Keratinocyte (primary cell): Measurements from ENCODE around the gene GATA1. TPM values are rescaled to one million over a fixed set of nuclear protein-coding genes. Genes with fewer than 3 reads are reported as not detected.

Source experiments
- DNase-seq: peaks from one replicate; pipeline ENCODE4 v3.0.0-alpha.2; 2011; ENCODE audit warnings: low read depth, missing footprints, low spot score
- FAIRE-seq: peaks from 2 replicates; lab custom pipeline; 2011; peaks lifted over from hg19 to GRCh38; lab: Jason Lieb, UNC
- H2AFZ ChIP-seq: 2 replicates; pipeline ENCODE4 v1.6.0; 2012; ENCODE audit warnings: low read length, control low read depth, inconsistent platforms; ENCODE audit not compliant: control insufficient read depth
- H3K27ac ChIP-seq: 2 replicates; pipeline ENCODE4 v1.5.1; 2011; ENCODE audit warnings: low read length; ENCODE audit not compliant: control insufficient read depth, insufficient read depth
- H3K27me3 ChIP-seq: 3 replicates; pipeline ENCODE4 v1.6.0; 2011; ENCODE audit warnings: low read length; ENCODE audit not compliant: control insufficient read depth, insufficient read depth; ENCODE audit errors: extremely low read depth
- H3K36me3 ChIP-seq, 2 experiments: 2 replicates in 1 of 2; 3 replicates in 1 of 2; pipeline ENCODE4 v1.5.1; 2011; ENCODE audit warnings: low read length in 2 of 2, mild to moderate bottlenecking in 1 of 2; ENCODE audit not compliant: control insufficient read depth in 2 of 2, insufficient read depth in 2 of 2; ENCODE audit errors: extremely low read depth in 1 of 2
- H3K4me1 ChIP-seq: 3 replicates; pipeline ENCODE4 v1.5.1; 2011; ENCODE audit warnings: low read length; ENCODE audit not compliant: control insufficient read depth, insufficient read depth; ENCODE audit errors: extremely low read depth
- H3K4me2 ChIP-seq: 3 replicates; pipeline ENCODE4 v1.6.0; 2011; ENCODE audit warnings: low read depth, low read length; ENCODE audit not compliant: control insufficient read depth, insufficient read depth; ENCODE audit errors: extremely low read depth
- H3K4me3 ChIP-seq, 3 experiments: fragments of 200-600 bp in 1 of 3; sonication (generic) in 1 of 3; 2 replicates in 2 of 3; 3 replicates in 1 of 3; pipeline ENCODE4 v1.5.1; 2011 to 2016; ENCODE audit warnings: low read length in 3 of 3, mild to moderate bottlenecking in 3 of 3, control low read depth in 2 of 3, inconsistent platforms in 1 of 3, low read depth in 1 of 3, mixed read lengths in 1 of 3, mixed run types in 1 of 3, moderate library complexity in 1 of 3; ENCODE audit not compliant: control insufficient read depth in 2 of 3, insufficient read depth in 2 of 3; ENCODE audit errors: extremely low read depth in 1 of 3
- H3K79me2 ChIP-seq: 2 replicates; pipeline ENCODE4 v1.6.0; 2012; ENCODE audit warnings: low read length; ENCODE audit not compliant: control insufficient read depth, insufficient read depth
- H3K9ac ChIP-seq: 3 replicates; pipeline ENCODE4 v1.6.0; 2011; ENCODE audit warnings: low read length; ENCODE audit not compliant: control insufficient read depth, insufficient read depth; ENCODE audit errors: extremely low read depth
- H3K9me1 ChIP-seq: 3 replicates; pipeline ENCODE4 v1.6.0; 2011; ENCODE audit warnings: low read length; ENCODE audit not compliant: control insufficient read depth, insufficient read depth; ENCODE audit errors: extremely low read depth
- H3K9me3 ChIP-seq: 2 replicates; pipeline ENCODE4 v1.5.1; 2012; ENCODE audit warnings: low read depth, low read length; ENCODE audit not compliant: control insufficient read depth
- H4K20me1 ChIP-seq: 3 replicates; pipeline ENCODE4 v1.6.0; 2011; ENCODE audit warnings: low read length; ENCODE audit not compliant: control insufficient read depth, insufficient read depth; ENCODE audit errors: extremely low read depth
- CTCF ChIP-seq, 3 experiments: IDR thresholded peaks in 1 of 3; conservative IDR thresholded peaks in 1 of 3; optimal IDR thresholded peaks in 1 of 3; 2 replicates in 2 of 3; 3 replicates in 1 of 3; pipeline versions ENCODE3 to v1.5.1; 2011; ENCODE audit warnings: low read length in 3 of 3, mild to moderate bottlenecking in 3 of 3, moderate library complexity in 2 of 3, control low read depth in 1 of 3, inconsistent platforms in 1 of 3; ENCODE audit not compliant: insufficient read depth in 2 of 3; ENCODE audit errors: extremely low read depth in 1 of 3
- EZH2 ChIP-seq: IDR thresholded peaks from one replicate; pipeline ENCODE4 v1.6.1; 2012; ENCODE audit warnings: inconsistent platforms, mild to moderate bottlenecking, low read length, moderate library complexity
- dilution Hi-C: fragments of 300-500 bp; cut with MboI; formaldehyde crosslinking; loops from one replicate; pipeline ENCODE4 v1.7.0; 2020; ENCODE audit warnings: low sequenced_read_pairs; ENCODE audit not compliant: extremely low pct_ligation_motif_present
- polyA plus RNA-seq, 5 experiments: library from polyadenylated mRNA; depleted of rRNA in 3 of 5; stranded (reverse) in 3 of 5; stranded (forward) in 1 of 5; unstranded in 1 of 5; fragments of >200 nt; gene quantifications; 1 replicate in 1 of 5; 2 replicates in 3 of 5; 3 replicates in 1 of 5; pipeline versions ENCODE4 v1.2.1 to v1.2.3, GENCODE V29; 2011 to 2012; ENCODE audit warnings: missing spikeins in 2 of 5, low read depth in 1 of 5, low replicate concordance in 1 of 5
- small RNA-seq, 3 experiments: library from RNA; depleted of rRNA; stranded (forward); fragments of <200 nt; gene quantifications; one replicate each; pipeline ENCODE3, GENCODE V24; 2012; ENCODE audit warnings: low read depth in 3 of 3, low replicate concordance in 1 of 3; ENCODE audit not compliant: insufficient read length in 3 of 3

The GATA1 gene
- polyA plus RNA-seq, 1 donor (not counting 4 experiments of a cell fraction or from before 2014, with no cell fraction given) = not detected

GRCh38 chrX:48839686-48840085 lies 53.3 kb downstream of the GATA1 start:
- Histone ChIP-seq H3K27me3 (peaks cover 3% of the 10 kb centered on the region), H3K27ac (no peak overlapping the region), H3K4me3 (no peak overlapping the region), H3K36me3 (no peaks in the 10 kb centered on the region), H4K20me1 (no peaks in the 10 kb centered on the region), H3K79me2 (no peaks in the 10 kb centered on the region), H3K9ac (no peak overlapping the region), H2AFZ (no peak overlapping the region), H3K4me2 (no peak overlapping the region), H3K4me1 (no peaks in the 10 kb centered on the region), H3K9me3 (no peaks in the 10 kb centered on the region), H3K9me1 (no peaks in the 10 kb centered on the region)
- no peak for FAIRE-seq
- dilution Hi-C loops = no loop called here
- no peak for DNase-seq
- TF ChIP-seq EZH2 = no peak
- no peak for TF ChIP-seq CTCF (optimal IDR thresholded peaks at IDR 0.05 in 1 of 3, IDR thresholded peaks at IDR 0.05 in 1 of 3, conservative IDR thresholded peaks at IDR 0.05 in 1 of 3; ENCODE audit: extremely low read depth in 1 of 3, insufficient read depth in 2 of 3, low read length in 3 of 3)

Small RNA genes within 50 kb of the gene (small RNA-seq; reads per million reads assigned to genes)
- 0 reads per million in 3 experiments for gene RNU6-29P

Other genes with a start within 250 kb of the GATA1 start
- 6.1 to 11.9 TPM (median 9.2 TPM) in 3 replicates for gene TBC1D25, start 246.9 kb upstream of the GATA1 start, polyA plus RNA-seq
- gene RBM3, start 212.1 kb upstream of the GATA1 start, polyA plus RNA-seq = 237 to 327 TPM (median 282 TPM) in 3 replicates
- gene WDR13, start 189.1 kb upstream of the GATA1 start, polyA plus RNA-seq = 32.8 to 48.0 TPM (median 40.6 TPM) in 3 replicates
- 0.05 to 0.09 TPM (median 0.07 TPM) in 3 replicates for gene WAS, start 102.8 kb upstream of the GATA1 start, polyA plus RNA-seq
- 3.1 to 9.4 TPM (median 4.9 TPM) in 3 replicates for gene SUV39H1, start 89.9 kb upstream of the GATA1 start, polyA plus RNA-seq
- not detected in 3 replicates for gene GLOD5, start 24.8 kb upstream of the GATA1 start, polyA plus RNA-seq
- 20.3 to 21.9 TPM (median 21.9 TPM) in 3 replicates for gene HDAC6, start 15.5 kb downstream of the GATA1 start, polyA plus RNA-seq
- gene ERAS, start 39.9 kb downstream of the GATA1 start, polyA plus RNA-seq = not detected in 3 replicates
- gene PCSK1N, start 49.0 kb downstream of the GATA1 start, polyA plus RNA-seq = 0.54 to 1.6 TPM (median 1.4 TPM) in 3 replicates
- gene TIMM17B, start 111.2 kb downstream of the GATA1 start, polyA plus RNA-seq = 34.3 to 52.9 TPM (median 35.5 TPM) in 3 replicates
- 62.9 to 85.2 TPM (median 79.0 TPM) in 3 replicates for gene PQBP1, start 111.3 kb downstream of the GATA1 start, polyA plus RNA-seq
- gene SLC35A2, start 125.1 kb downstream of the GATA1 start, polyA plus RNA-seq = 39.4 to 64.0 TPM (median 44.2 TPM) in 3 replicates
- 8.3 to 11.6 TPM (median 9.9 TPM) in 3 replicates for gene PIM2, start 132.4 kb downstream of the GATA1 start, polyA plus RNA-seq
- gene OTUD5, start 171.0 kb downstream of the GATA1 start, polyA plus RNA-seq = 39.5 to 42.6 TPM (median 40.3 TPM) in 3 replicates
- 0.20 to 0.30 TPM (median 0.25 TPM) in 3 replicates for gene KCND1, start 185.3 kb downstream of the GATA1 start, polyA plus RNA-seq
- gene GRIPAP1, start 215.7 kb downstream of the GATA1 start, polyA plus RNA-seq = 20.2 to 23.0 TPM (median 20.9 TPM) in 3 replicates